Measurements from ENCODE around the gene ETDC. TPM values are rescaled to one million over a fixed set of nuclear protein-coding genes. Genes with fewer than 3 reads are reported as not detected.

Gene ETDC
- total and polyA plus RNA-seq, 2 experiments from 2014 or later = not detected

GRCh38 chrX:135295944-135296305 lies 13.4 kb upstream of the ETDC start:
- Histone ChIP-seq H3K27ac (ENCODE audit: low read depth) (no peak overlapping the region), H2AFZ (no peak overlapping the region), H3K27me3 (ENCODE audit: insufficient read depth) (no peaks in the 10 kb centered on the region), H3K4me3 (peak overlapping the region; percentile 53), H3K4me2 (peak overlapping the region; percentile 75), H3K4me1 (ENCODE audit: insufficient read depth) (no peaks in the 10 kb centered on the region; the same call in 1 of the 2 replicates), H3K36me3 (ENCODE audit: insufficient read depth) (no peaks in the 10 kb centered on the region), H3K9me2 (ENCODE audit: insufficient read depth) (no peaks in the 10 kb centered on the region), H4K20me1 (replicated peaks; ENCODE audit: insufficient read depth) (no peaks in the 10 kb centered on the region), H3K79me2 (replicated peaks; ENCODE audit: insufficient read depth) (no peaks in the 10 kb centered on the region), H3F3A (replicated peaks; ENCODE audit: low read depth) (no peaks in the 10 kb centered on the region)
- no peaks in the 10 kb centered on the region; the same call in 2 of the 3 replicates for H3K9me3 Mint-ChIP-seq
- H3K4me3 Mint-ChIP-seq = peak overlapping the region; percentile 76
- H3K36me3 Mint-ChIP-seq (ENCODE audit: low read depth) = peaks cover 7% of the 10 kb centered on the region; the same call in 2 of the 3 replicates
- no peaks in the 10 kb centered on the region; the same call in 2 of the 3 replicates for H3K4me1 Mint-ChIP-seq
- no peak for TF ChIP-seq ZNF331 (CRISPR knock-in tag; IDR thresholded peaks at IDR 0.05; ENCODE audit: low read depth)
- no peak for TF ChIP-seq ZNF462 (CRISPR knock-in tag; IDR thresholded peaks at IDR 0.05)
- TF ChIP-seq NANOG (IDR thresholded peaks at IDR 0.05; ENCODE audit: borderline replicate concordance) = no peak
- TF ChIP-seq POLR2AphosphoS5 (IDR thresholded peaks at IDR 0.05; ENCODE audit: low read depth) = no peak
- TF ChIP-seq CREB1 (CRISPR knock-in tag; IDR thresholded peaks at IDR 0.05; ENCODE audit: low read depth) = no peak
- TF ChIP-seq EZH2phosphoT487 (IDR thresholded peaks at IDR 0.05; ENCODE audit: unreplicated experiment) = no peak
- TF ChIP-seq ETS1 (IDR thresholded peaks at IDR 0.05) = no peak
- no peak for TF ChIP-seq ZNF114 (CRISPR knock-in tag; IDR thresholded peaks at IDR 0.05)
- no peak for TF ChIP-seq REST (IDR thresholded peaks at IDR 0.05; ENCODE audit: unreplicated experiment)
- TF ChIP-seq JUNB (IDR thresholded peaks at IDR 0.05; ENCODE audit: unreplicated experiment) = no peak
- no peak for TF ChIP-seq CTCF (conservative IDR thresholded peaks at IDR 0.05; ENCODE audit: low read depth in 2 of 2)
- TF ChIP-seq STAT1 (IDR thresholded peaks at IDR 0.05; ENCODE audit: unreplicated experiment) = no peak
- ATAC-seq (peak; percentile 52), DNase-seq (ENCODE audit: low spot score) (no peak)
- H3K27ac Mint-ChIP-seq = no peak overlapping the region
- H3K27me3 Mint-ChIP-seq (ENCODE audit: insufficient read depth, low read depth, poor library complexity) = peaks cover 1% of the 10 kb centered on the region

Measured in GM23338 (cell line).